Pancreas (tissue), 10 donors: ENCODE data around the gene PCGF3. TPM values are rescaled to one million over a fixed set of nuclear protein-coding genes. Genes with fewer than 3 reads are reported as not detected.
A peak's percentile ranks its signal among the peaks of the same experiment; 100 is the strongest.

Experiments
- ATAC-seq, 4 donors: fragments of 200-7000 bp; cut with Tn5 transposase; one replicate each; pipeline versions ENCODE4 v1.8.0 to v1.9.1; 2020; ENCODE audit warnings: mild to moderate bottlenecking in 4 of 4, moderate library complexity in 4 of 4
- DNase-seq, 6 donors: peaks; one replicate each; pipeline ENCODE4 v3.0.0-alpha.2; 2020
- FAIRE-seq: peaks from 2 replicates; lab custom pipeline; 2012; peaks lifted over from hg19 to GRCh38; lab: Jason Lieb, UNC
- H3K27ac ChIP-seq, 4 donors: fragments of 200-600 bp; sonication (generic); 1 replicate in 3 of 4; 2 replicates in 1 of 4; pipeline versions ENCODE4 v1.5.0 to v1.8.0; 2020
- H3K27me3 ChIP-seq, 4 donors: fragments of 200-600 bp; one replicate each; pipeline ENCODE4 v1.8.0; 2021
- H3K36me3 ChIP-seq, 3 donors: fragments of 200-600 bp; sonication (generic) in 1 of 3; one replicate each; pipeline versions ENCODE4 v1.5.0 to v1.8.0; 2020 to 2021
- H3K4me1 ChIP-seq, 3 donors: fragments of 200-600 bp; one replicate each; pipeline ENCODE4 v1.8.0; 2021
- H3K4me3 ChIP-seq, 4 donors: fragments of 200-600 bp; sonication (generic) in 2 of 4; one replicate each; pipeline versions ENCODE4 v1.5.0 to v1.8.0; 2020 to 2021
- H3K9me3 ChIP-seq, 4 donors: fragments of 200-600 bp; one replicate each; pipeline ENCODE4 v1.8.0; 2021
- WGBS, 2 donors: extraction: QIAGEN DNeasy Blood & Tissue Kit; methylation state at CpG; one replicate each; pipeline ENCODE4 v1.1.7; 2013; 5-methylcytosine and 5-hydroxymethylcytosine counted together
- intact Hi-C, 3 donors: fragments of 100-400 bp; cut with DNase I; formaldehyde crosslinking; loops; one replicate each; pipeline versions ENCODE4 v1.11.1 to v1.14.2; 2022
- polyA plus RNA-seq, 2 donors: library from polyadenylated mRNA; stranded (reverse); fragments of 200-250 nt; gene quantifications; one replicate each; pipeline ENCODE4 v1.2.3, GENCODE V29; 2013
- total RNA-seq, 6 donors: library from RNA; stranded (reverse); fragmentation: NEBNext Ultra II Directional in 4 of 6; extraction: Animal tissue kit (Norgen Biotek cat#: 25700) in 4 of 6; gene quantifications; one replicate each; pipeline versions ENCODE4 v1.2.1 to v1.2.4, GENCODE V29; 2021 to 2023
- TF ChIP-seq, protein P1 (sequence below), 4 donors: fragments of 200-600 bp; sonication (generic) in 3 of 4; IDR thresholded peaks; one replicate each; pipeline versions ENCODE4 v1.5.0 to v1.8.0; 2021; ENCODE audit warnings: antibody characterized with exemption in 4 of 4
- donor health status: healthy with polysubstance abuse.
- donor health status: DM: no; HTN: no; CAD: no; lungs with moderate emphysema.
- donor health status: DM: no; HTN: no; CAD: no.
- donor health status: control.
- donor health status: control.
- donor health status: Bipolar disorder and iron deficiency.
- donor health status: DM: yes; HTN: yes; CAD: no.
- donor health status: DM: no; HTN: no; CAD: no.
- donor health status: DM: no; HTN: no; CAD: no.
- donor health status: DM: yes; HTN: yes; CAD: no.

PCGF3 gene
- total and polyA plus RNA-seq, 8 donors = 12.3 to 66.8 (median 17.7) TPM

DNA sequence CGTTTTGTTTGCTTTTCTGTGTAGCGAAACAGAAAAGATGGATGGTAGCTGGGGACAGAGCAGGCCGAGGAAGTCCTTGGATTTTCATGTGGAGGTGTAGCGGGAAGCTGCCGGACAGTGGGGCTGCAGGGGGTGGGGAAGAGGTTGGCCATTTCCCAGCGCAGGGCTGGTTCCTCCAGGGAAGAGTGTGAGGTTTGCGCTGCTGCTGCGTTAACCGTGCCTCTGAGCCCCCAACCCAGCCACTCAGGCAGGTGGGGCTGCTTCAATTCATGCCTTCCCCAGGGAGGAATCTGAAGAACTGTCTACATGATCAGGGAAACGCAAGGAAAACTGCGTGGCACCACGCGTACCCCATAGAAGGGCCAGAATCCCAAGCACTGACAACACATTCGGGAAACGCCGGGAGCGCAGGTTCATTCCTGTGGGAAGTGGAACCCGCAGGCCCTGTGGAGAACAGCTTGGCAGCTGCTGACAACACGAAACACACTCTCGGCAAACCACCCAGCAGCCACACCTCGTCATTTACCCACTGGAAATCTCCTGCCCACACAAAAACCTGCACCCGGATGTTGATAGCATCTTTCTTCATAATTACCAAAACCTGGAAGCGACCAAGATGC, 57.7 kb downstream of the PCGF3 start:
- DNase-seq = peak in 2 of 6 donors; percentile 23 to 45
- FAIRE-seq = no peak
- H3K9me3 ChIP-seq = no peaks in the 10 kb centered on the region
- ATAC-seq = peak in 1 of 4 donors; percentile 3
- H3K27me3 ChIP-seq = no peaks in the 10 kb centered on the region
- TF ChIP-seq, protein P1, sequence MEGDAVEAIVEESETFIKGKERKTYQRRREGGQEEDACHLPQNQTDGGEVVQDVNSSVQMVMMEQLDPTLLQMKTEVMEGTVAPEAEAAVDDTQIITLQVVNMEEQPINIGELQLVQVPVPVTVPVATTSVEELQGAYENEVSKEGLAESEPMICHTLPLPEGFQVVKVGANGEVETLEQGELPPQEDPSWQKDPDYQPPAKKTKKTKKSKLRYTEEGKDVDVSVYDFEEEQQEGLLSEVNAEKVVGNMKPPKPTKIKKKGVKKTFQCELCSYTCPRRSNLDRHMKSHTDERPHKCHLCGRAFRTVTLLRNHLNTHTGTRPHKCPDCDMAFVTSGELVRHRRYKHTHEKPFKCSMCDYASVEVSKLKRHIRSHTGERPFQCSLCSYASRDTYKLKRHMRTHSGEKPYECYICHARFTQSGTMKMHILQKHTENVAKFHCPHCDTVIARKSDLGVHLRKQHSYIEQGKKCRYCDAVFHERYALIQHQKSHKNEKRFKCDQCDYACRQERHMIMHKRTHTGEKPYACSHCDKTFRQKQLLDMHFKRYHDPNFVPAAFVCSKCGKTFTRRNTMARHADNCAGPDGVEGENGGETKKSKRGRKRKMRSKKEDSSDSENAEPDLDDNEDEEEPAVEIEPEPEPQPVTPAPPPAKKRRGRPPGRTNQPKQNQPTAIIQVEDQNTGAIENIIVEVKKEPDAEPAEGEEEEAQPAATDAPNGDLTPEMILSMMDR (IDR thresholded peaks at IDR 0.05) = no peak
- WGBS, 2 donors = 94% methylated on average over 23 of the region's 23 CpGs
- intact Hi-C loops = no loop called here
- H3K4me1 ChIP-seq = no peaks in the 10 kb centered on the region
- H3K4me3 ChIP-seq = no peak overlapping the region
- no peak overlapping the region for H3K27ac ChIP-seq
- peaks cover 5 to 37% (median 18%) of the 10 kb centered on the region in 3 donors for H3K36me3 ChIP-seq

DNA sequence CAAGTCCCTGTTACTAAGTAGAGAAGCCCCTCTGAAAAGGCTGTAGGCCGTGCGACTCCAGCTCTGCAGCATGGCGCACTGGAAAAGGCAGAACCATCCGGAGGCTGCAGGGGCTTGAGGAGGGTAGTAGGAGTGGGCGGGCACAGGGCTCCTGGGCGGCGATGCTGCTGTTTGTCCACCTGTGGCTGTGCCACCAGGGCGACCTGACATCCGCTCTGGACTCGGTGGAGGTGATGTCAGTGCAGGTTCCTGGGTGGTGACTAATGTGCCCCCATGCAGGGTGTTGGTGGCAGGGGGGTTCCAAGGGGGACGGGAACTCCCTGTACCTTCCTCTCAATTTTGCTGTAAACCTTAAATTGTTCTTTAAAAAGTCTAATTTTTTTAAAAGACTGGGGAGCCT, 58.3 kb downstream of the PCGF3 start:
- FAIRE-seq = no peak
- no peaks in the 10 kb centered on the region for H3K27me3 ChIP-seq
- peak in 2 of 4 donors; percentile 5 to 6 for ATAC-seq
- WGBS, 2 donors = 96 to 98% methylated on average over 11 of the region's 11 CpGs
- no peak overlapping the region for H3K4me3 ChIP-seq
- DNase-seq = peak in 2 of 6 donors; percentile 29 to 68
- intact Hi-C loops = no loop called here
- no peak overlapping the region for H3K27ac ChIP-seq
- no peaks in the 10 kb centered on the region for H3K9me3 ChIP-seq
- H3K4me1 ChIP-seq = no peaks in the 10 kb centered on the region
- H3K36me3 ChIP-seq = peaks cover 5 to 41% (median 18%) of the 10 kb centered on the region in 3 donors
- TF ChIP-seq, protein P1 (IDR thresholded peaks at IDR 0.05) = no peak

DNA sequence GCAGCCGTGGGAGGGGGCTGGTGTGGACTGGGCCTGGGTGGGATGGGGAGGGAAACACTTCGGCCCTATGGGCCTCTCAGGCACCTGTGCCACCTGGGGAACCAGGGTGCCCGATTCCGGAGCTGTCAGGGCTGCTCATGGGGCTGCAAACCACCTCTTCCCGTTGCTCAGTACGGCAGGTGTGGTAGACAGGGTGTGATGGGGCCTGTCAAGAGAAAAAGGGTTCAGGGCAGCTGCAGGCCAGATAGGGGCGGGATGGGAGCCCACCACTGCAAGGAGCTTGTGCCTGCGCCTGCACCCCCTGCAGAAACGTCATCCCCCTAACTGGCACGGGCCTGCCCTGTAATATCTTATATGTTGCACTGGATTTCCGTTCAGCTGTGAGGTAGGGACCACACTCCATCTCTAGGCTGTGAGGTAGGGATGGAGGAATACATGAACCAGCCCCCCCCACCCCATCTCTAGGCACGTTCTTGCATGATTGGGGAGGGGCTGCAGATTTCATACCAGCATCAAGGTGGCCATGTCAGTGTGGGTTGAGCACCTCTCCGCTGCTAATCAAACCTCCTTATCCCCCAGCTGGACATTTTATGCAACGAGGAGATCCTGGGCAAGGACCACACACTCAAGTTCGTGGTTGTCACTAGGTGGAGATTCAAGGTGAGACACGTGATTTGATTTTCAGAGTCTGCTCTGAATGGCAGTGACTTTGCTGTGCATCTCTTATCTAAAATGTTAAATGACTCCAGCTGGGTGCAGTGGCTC, 59.0 kb downstream of the PCGF3 start:
- peak in 2 of 6 donors; percentile 26 to 50 for DNase-seq
- FAIRE-seq = no peak
- intact Hi-C loops = no loop called here
- 93 to 94% methylated on average over 16 of the region's 16 CpGs for WGBS, 2 donors
- Histone ChIP-seq H3K9me3 (peaks cover 0 to 4% (median 0%) of the 10 kb centered on the region in 4 donors), H3K4me3 (no peak overlapping the region), H3K36me3 (peaks cover 5 to 48% (median 25%) of the 10 kb centered on the region in 3 donors), H3K4me1 (no peaks in the 10 kb centered on the region), H3K27me3 (no peaks in the 10 kb centered on the region), H3K27ac (no peak overlapping the region)
- TF ChIP-seq, protein P1 (IDR thresholded peaks at IDR 0.05) = no peak
- peak in 2 of 4 donors; percentile 3 to 5 for ATAC-seq

DNA sequence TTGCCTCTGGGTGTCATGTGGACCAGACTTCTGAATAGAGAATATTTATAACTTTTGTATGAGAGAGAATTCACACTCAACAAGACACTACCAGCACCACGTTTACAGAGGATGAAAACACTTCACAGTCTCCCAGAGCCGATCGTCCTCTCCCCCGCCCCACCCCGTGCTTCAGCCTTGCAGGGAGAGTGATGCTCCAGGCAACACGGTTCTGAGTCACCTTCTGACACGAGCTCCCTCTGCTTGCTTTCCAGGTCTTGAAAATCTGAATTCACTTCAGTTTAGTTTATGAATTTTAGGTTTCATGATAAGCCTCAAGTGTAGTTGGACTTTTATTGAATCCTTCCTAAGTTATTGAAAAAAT, 60.5 kb downstream of the PCGF3 start:
- no peaks in the 10 kb centered on the region for H3K27me3 ChIP-seq
- FAIRE-seq = no peak
- intact Hi-C loops = no loop called here
- TF ChIP-seq, protein P1 (IDR thresholded peaks at IDR 0.05) = no peak
- DNase-seq = peak in 2 of 6 donors; percentile 14 to 33
- peaks cover 5 to 50% (median 34%) of the 10 kb centered on the region in 3 donors for H3K36me3 ChIP-seq
- peak in 3 of 4 donors; percentile 12 to 65 (median 37) for ATAC-seq
- H3K4me3 ChIP-seq = no peak overlapping the region
- 84 to 85% methylated on average over 7 of the region's 7 CpGs for WGBS, 2 donors
- no peak overlapping the region for H3K27ac ChIP-seq
- peaks cover 0 to 4% (median 0%) of the 10 kb centered on the region in 4 donors for H3K9me3 ChIP-seq
- no peaks in the 10 kb centered on the region for H3K4me1 ChIP-seq
